HG03064 (cell line): ENCODE data around the gene KIAA0040.
"Not testable (repeated sequence)": the region's sequence is repeated elsewhere in the genome, so short reads cannot be mapped to it uniquely, and the experiment has no call there.

ENCODE experiments used
- ATAC-seq: cut with Tn5 transposase; IDR thresholded peaks from one replicate; pipeline ENCODE4 v1.9.1; 2021; ENCODE audit warnings: low read depth; ENCODE audit not compliant: unreplicated experiment

The KIAA0040 gene

DNA sequence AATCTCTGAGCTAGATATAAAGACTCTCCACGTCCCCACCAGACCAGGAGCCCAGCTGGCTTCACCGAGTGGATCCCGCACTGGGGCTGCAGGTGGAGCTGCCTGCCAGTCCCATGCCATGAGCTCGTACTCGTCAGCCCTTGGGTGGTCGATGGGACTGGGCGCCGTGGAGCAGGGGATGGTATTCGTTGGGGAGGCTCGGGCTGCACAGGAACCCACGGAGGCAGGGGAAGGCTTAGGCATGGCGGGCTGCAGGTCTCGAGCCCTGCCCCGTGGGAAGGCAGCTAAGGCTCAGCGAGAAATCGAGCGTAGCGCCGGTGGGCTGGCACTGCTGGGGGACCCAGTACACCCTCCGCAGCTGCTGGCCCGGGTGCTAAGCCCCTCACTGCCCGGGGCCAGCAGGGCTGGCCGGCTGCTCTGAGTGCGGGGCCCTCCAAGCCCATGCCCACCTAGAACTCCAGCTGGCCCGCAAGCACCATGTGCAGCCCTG, 84.2 kb downstream of the KIAA0040 start:
- not testable (repeated sequence) for ATAC-seq
